Measurements from ENCODE around the gene DPF3.

Gene DPF3

DNA sequence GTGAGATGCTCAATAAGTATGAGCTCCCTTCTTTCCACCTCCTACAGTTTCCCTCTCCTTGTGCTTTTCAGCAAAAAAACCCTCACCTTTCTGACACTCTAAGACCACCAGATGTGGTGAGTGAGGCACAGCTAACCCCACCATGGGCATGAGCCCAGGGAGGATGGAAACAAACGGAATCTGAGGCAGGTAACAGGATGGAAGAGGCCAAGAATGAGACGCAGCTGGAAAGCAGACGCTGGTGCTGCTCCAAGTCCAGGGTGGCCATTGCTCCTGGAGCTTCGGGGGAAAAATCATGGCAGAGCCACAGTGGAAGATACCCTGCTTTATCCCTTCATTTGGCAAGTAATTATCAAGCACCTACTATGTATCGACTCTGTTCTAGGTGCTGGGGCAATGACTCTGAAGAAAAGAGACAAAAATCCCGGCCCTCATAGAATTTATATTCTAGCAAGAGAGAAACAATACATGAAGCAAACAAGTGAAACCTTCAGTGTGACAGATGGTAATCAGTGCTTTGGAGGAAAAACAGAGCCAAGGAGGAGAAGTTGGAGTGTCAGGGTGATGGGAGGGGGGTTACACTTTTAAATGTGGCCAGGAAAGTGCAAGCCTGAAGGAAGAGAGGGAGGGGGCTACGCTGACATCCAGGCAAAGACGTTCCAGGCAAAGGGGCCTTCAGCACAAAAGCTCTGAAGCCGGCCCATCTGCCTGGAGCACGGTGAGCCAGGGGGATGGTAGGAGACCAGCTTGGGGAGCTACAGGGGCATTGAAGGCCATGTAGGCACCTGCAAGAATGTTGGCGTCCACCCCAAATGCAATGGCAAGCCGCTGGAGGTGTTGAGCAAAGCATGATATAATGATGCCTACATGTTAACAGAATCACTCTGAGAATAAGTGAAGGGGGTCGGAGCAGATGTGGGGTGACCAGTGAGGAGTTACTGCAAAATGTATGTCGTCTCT lies 154.2 kb downstream of the DPF3 start:
- no peak for DNase-seq

DNA sequence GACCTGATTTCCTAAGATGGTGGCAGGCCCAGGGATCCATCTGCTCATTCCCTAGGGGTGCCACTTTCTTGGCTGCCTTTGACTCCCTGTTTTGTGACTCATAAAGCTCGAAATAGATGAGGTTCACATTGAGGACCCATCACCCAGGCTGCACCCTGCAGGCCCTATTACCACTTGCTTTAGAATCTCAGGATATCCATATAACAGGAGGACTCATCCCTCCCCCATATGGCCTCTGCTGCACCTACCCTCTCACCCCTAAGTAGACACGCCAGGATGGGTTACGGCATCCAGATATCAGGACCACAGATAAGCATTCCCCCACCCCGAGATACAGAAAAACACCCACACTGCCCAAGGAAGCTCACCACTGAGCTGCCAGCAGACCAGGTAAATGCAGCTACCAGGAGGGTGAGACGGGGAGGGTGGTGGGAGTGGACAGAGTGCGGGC lies 155.7 kb downstream of the DPF3 start:
- no peak for DNase-seq

DNA sequence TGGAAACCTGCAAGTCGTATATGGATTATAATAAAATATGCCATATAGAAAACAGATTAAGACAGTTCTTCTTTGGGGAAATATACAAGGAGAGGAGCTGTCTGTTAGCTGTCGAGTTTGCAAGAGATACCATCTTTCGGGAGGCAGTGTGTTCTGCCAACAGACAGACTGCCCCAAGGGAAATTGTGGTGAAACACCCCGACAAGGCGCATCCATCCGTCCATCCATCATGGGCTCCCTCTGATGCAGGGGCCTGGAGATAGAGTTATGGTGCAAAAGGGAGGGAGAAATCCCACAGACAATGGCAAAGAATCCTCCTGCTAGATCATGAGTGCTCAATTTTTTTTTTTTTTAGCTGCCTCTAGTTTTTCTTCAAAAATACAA lies 156.3 kb downstream of the DPF3 start:
- no peak for DNase-seq

DNA sequence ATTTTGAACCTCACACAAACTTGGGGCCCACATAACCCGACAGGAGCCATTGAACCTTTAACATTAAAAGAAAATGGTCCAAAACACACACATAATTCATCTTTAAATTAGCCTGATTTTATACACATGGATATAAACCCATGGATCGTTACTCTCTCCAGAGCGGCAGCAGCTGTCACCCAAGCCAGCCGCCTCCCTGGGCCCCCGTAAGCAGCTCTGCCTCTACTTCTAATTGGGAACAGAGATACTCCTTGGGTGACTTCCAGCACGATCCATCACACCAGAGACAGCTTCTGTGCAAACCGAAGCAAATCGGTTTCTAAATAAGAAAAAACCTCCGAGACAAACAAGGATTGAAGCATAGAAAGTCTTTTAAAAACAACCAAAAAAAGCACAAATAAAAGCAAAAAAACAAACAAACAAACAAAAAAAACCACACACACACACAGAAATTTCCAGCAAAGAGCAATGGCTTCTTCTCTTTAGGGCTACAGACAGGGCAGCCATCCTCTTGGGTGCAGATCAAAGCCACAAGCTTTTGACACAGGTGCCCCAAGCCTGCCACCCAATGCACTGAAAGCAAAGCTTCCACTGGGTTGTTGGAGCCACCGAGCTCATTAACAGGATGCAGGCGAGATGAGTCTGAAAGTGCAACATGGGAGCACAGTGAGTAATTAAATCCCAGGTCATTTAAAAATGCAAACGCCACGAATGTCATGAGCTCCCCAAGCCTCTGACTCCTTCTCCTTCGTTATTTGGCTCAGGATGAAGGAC lies 156.9 kb downstream of the DPF3 start:
- no peak for DNase-seq

DNA sequence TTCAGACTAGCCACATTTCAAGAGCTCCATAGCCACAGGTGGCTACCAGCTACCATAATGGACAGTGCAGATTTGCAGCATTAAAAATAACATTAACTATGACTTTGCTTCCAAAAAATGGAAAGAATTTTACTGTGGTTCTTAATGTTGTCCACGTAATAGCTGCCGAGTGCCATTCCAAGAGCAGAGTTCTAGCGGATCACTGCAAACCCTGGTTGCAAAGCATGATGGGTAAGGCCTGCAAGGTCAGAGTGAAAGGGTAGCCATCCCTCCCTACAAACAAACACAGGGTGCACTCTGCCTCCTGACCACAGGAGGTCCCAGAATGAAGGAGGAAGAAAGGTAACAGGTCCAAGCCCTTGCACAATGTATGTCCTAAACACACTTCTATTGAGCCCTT lies 157.6 kb downstream of the DPF3 start:
- no peak for DNase-seq

DNA sequence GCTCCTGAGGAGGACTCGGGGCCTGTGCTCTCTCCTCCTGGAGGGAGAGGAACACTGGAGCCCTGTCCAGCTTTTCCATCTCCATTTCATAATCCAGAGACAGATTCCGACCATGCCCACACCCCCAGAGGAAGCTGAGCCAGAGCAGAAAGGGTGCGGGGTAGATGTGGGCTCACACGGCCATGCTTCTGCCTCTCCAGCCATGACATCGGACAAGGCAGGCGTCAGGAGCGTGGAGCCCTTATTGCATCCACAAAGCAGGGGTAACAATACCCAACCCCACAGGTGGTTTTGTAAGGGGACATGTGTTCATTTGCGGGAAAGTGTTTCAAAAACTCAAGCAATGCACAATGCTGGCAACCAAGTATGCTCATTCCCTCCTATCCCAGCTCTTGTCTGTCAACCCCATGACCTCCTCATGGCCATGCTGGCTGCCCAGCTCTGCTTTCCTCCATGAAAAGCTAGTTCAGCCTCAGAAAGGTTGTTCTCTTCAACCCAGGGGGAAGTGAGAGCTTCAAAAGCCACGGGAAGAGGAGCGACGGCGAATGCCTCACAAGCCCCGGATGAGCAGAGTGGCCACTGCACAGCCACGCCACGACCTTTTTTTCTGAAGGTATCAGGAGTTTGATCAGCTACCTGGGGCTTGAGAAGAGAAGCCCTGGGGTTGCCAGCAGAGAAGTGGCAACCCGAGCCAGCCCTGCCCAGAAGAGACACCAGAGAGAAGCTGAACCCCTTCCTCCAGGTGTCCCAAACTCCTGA lies 161.7 kb downstream of the DPF3 start:
- DNase-seq, result no peak

DNA sequence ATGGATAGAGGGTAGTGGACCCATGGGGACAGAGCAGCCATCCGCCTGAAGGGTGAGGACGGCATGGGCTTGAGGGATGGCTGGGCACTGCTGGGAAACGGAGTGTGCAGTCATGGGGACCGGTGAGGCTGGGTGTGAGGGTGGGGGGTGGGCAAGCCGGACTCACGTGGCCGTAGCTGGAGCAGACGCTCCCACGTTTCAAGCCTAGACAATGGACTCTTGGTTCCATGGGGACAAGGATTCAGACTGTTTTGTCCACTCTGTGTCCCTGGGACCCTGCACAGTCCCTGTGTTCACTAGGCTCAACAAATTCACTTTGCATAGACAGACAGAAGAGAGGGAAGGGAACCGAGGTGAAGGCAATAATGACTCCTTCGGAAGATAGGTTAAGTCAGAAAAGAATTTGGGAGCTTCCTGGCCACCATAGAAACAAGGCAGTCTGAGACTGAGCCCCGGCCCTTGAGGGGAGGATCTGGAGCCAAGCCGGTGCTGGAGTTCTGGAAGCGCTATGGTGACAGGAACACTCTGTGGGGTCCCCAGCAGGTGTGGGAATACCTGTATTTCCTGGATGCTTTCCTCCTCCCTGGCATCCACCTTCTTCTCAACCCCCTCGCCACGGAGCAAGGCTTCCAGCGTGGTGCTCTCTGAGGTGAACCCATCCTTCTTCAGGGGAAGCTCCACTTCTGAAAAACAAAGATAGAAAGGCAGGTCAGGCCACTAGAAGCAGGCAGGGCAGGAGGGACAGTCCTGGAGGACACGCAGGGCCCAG lies 162.5 kb downstream of the DPF3 start:
- no peak for DNase-seq

DNA sequence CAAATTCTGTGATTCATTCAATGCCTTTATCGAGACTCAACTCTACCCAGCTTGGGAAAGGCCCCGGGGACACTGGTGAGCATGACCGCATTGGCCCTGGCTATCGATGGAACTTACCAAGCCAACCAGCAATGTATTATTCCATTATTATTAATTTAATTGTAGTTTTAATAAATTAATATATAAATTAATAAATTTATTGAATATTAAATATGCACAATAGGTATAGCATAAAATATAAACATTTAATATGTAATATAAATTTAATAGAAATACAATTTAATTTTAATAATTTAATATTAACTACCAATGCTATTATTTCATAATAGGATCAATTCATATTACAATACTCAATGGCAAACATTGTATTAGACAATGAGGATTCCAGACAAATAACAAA lies 163.4 kb downstream of the DPF3 start:
- no peak for DNase-seq

DNA sequence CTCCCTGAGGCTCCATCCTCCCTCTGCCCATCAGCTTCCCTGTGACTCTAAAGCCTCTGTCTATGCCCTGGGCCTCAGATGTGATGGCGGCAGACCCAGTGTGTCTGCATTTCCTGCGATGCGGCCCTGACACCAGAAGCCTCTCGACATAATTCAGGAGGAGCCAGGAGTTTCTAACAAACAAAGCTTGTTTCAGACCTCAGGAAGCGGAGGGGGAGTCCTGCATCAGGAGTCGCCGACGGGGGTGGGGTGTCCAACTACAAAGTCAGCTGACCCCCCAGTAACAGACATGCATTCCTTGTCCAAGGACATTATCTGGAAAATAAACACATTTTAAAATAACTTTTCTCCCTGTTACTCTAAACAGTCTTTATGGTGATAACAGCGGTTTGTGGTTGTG lies 167.5 kb downstream of the DPF3 start:
- no peak for DNase-seq

DNA sequence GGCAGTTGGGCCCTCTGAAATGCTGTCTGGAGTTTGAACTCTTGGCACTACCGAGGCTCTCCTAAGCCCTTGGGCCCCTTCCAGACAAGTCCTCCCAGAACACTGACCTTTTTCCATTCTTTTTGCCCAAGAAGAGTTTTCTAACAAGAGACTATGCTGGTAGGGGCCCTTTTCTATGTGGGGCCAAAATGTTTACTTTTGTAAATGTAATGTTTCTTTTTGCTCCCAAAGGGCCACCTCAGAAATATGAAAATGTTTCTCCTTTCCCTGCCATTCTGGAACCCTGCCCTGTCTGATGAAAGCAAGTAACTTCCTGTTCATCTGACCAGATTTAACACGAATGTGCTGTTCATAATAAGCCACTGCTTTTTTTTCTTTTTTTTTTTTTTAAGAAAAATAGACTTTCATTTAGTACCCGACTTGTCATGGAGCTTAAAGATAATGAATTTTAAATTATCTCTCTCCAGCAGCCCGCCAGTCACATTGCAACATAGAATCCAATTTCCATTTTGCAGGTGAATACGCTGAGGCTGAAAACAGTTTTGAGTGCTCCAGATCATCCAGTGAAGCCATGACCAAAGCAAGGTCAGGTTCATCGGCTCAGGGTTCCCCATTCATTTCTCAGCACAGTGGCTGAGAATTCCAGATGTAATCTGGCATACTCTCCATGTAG lies 169.9 kb downstream of the DPF3 start:
- no peak for DNase-seq

DNA sequence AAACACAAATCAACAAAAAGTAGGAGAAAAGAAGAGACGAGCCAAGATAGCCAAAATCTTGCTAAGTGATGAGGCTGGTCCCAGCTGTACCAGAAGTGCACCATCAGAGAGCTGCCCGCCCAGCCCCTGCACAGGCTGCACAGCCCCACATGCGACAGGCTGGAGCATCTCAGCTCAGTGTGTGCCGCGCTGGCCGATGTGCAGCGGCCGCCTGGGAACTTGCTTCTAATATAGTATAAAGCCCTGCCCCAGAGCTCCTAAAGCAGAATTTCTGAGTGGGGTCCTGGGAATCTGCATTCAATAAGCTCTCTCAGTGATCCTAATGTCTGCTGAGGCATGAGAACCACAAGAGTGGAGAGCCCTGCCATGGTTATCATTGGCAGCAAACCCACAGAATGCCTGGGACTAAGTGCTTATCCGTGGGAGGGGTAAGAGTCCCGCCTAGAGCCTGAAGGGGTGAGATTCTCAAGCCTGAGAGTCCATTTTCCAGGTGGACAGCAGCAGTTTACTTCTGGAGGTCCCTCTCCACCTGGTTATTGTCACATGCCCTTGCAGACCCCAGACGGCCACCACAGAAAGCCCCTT lies 171.6 kb downstream of the DPF3 start:
- DNase-seq, result no peak

DNA sequence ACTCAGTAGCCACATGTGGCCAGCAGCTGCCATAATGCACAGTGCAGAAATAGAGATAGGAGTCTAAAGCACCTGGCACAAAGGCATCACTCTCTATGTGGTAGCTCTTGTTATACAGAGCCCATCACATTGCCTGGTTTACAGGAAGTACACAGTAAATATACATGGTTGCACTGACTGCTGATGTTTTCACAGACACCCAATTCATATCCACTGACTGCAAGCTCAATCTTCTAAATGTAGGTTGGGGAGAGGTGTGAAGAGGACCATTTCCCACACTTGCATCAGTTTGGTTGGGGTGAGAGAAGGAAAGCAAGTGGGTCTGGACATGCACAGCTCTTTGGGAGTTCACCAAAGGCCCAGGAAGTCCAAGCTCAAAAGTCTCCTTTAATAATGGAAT lies 172.8 kb downstream of the DPF3 start:
- no peak for DNase-seq

DNA sequence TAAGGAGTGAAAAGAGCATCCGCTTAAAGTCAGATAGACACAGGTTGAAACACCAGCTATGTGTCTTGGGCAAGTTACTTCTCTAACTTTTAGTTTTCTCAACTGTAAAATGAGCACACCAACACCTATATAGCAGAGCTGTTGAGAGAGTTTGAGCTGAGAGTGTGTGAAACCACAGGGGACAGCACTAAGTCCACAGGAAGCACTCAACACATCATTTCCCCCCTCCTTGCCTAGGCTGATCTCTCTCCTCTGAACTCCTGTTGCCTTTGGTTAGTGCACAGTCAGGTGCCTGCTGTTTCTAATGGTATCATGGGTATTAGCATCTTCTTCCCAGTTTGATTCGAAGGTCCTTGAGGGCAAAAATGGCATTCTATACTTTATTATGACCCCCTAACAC lies 176.7 kb downstream of the DPF3 start:
- DNase-seq, result no peak

DNA sequence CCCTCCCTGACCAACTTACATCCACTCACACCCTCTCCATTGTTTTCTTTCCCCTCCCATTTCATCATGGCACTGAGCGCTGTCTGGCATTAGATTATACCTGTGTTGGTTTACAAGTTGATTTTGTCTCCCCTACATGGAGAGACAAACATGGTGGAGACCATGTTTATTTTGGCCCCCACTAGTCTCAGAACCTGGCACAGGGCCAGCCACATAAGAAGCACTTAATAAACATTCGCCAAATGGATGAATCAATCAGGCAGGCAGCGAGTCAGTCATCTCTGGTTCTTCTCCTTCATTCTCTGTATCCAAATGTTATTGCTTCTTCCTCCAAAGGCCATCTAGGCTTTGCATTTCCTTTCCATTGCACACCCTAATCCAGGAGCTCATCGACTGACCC lies 177.4 kb downstream of the DPF3 start:
- DNase-seq, result no peak

DNA sequence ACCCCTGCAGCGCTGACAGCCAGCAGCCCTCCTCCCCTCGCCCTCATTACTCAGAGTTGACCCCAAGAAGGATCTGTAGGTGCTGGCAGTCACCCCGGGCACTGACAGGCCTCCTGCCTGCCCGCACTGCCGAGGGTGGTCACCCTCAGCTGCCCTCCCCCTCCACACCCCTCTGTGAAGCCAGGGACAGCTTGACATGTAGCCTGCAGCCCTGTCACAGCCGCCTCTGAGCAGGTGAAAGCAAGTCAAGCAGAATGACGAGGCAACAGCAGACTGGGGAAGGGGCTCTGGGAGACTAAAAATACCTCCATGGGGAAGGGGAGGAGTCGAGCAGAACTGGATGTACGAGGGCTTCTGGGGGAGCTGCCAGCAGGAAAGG lies 178.1 kb downstream of the DPF3 start:
- no peak for DNase-seq

DNA sequence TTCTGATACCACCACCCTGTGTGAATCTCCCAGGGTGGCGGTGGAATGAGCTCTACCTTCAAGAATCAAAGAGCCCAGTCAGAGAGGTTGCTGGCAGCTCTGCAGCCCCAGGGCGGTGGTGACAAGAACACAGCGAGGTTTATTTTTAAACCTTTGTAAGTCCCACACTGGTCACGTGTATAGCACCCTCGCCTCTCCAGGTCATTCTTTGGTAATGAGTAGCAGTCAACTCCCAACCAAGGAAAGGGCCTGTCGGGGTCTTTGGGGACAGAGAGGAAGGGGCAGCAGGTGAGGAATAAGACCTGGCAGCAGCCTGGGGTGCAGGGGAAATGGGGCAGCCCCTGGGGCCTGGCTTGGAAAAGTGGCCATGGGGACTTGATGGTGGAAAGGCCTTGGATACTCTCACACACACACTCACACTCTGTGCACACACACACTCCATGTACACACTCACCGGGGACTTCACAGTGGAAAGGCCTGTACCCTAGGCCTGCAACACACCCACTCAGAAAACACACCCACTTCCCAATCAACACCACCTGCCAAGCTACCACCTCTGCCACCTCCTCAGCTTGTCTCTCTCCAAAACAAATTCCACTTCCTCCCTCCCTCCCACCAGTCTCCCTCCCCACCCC lies 178.6 kb downstream of the DPF3 start:
- no peak for DNase-seq

DNA sequence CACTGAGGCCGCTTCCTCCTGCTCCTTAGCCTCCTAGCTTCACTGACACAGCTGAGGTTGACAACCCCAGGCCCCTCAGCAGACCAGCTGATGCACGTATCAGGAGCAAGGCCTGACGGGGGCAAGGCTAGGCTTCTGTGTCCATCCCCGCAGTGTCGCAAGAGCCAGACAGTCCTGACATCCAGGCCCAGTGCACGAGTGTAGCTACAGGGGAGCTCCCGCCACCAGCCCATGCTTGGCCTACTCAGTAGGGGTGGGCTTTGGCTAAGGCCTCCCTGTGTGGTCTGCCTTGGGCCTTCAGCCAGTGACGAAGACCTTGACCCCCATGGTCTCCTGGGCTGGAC lies 179.1 kb downstream of the DPF3 start:
- DNase-seq, result no peak

DNA sequence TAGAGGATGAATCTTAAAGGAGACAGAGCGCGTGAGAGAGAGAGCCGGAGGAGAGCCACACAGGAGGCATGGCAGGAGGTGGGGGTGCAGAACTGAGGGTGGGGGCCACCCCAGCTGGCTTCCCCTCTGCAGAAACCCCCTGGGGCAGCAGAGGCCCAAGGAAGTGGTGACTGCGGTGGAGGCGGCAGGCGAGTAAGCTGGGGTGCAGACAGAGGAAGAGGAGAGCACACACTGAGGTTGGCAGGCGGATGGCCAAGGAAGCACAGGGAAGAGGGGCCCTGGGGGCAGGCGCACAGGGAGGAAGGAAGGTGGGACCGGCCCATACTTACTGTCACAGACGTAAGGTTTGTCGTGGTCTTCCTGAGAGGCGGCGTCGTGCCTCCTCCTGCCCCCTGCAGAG lies 179.8 kb downstream of the DPF3 start:
- no peak for DNase-seq

DNA sequence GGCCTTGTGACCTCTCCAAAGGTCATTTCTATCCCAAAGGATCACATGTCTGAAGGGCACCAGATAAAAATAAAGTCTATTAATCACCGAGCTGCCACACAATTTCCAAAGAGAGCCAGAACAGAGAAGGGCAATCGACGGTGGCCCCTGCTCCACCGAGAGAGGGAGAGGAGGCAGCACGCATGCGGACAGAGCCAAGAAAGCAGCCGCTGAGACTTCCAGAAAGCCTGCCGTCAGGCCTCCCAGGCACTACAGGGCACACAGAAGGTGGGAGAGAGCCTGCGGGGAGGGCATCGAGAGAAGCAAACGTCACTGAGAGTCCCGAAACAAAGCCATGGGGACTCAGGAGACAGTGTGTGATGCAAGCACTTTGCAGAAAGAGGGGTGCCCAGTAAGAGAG lies 182.0 kb downstream of the DPF3 start:
- no peak for DNase-seq

DNA sequence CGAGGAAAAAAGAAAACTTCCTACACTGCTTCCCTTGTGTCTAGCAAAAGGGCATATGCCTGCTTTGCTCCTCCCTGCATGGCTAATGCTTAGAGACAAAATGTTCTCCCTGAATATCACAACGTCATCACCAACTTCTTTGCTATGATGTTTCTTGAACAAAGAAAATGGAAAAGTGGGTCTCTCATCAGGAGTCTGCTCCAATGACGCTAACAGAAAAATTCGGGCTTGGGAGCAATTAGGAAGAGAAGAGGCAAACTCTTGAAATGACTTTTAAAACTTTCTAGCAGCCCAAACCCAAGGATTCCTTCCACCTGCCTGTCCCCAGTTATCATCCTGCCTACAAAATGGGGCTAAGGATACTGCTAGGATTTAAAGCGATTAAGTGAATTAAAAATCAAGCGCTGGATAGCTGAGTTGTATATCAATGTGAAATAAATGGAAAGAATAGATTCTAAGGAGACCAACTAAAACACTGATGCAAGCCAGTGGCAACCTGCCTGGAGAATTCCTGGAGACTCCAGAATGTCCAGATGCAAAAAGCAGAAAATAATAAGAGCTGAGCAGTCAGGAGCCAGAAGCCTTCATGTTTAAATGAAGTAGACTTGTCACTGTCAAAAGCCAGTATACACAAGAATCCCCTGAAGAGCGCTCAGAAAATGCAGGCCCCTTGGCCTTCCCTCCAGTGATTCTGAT lies 183.8 kb downstream of the DPF3 start:
- DNase-seq, result no peak

All from NCI-H446 treated with DMSO at 0.1 percent for 48 hours (cell line).